Activated CD8-positive, alpha-beta T cell treated with anti-CD3 and anti-CD28 coated beads for 36 hours (primary cell): ENCODE measurements around the gene IL6. TPM values are rescaled to one million over a fixed set of nuclear protein-coding genes. Genes with fewer than 3 reads are reported as not detected.

Experiments used
- ATAC-seq: fragments of 200-7000 bp; cut with Tn5 transposase; one replicate; pipeline ENCODE4 v1.10.0; 2021; ENCODE audit warnings: mild to moderate bottlenecking, moderate library complexity
- CTCF ChIA-PET: fragments of 350-600 bp; sonication (Branson Sonifier 250); formaldehyde crosslinking; loops from one replicate; lab custom pipeline; 2021; ENCODE audit warnings: antibody characterized with exemption; lab: Charles Lee
- POLR2A ChIA-PET: fragments of 350-600 bp; sonication (Branson Sonifier 250); formaldehyde crosslinking; loops from one replicate; lab custom pipeline; 2021; ENCODE audit warnings: antibody characterized with exemption; lab: Charles Lee
- DNase-seq: peaks from one replicate; pipeline ENCODE4 v3.0.0-alpha.2; 2020
- H3K27ac Mint-ChIP-seq: one replicate; pipeline ENCODE4 v1.8.0; 2021; ENCODE audit warnings: mild to moderate bottlenecking, mixed read lengths
- H3K27me3 Mint-ChIP-seq: one replicate; pipeline ENCODE4 v1.8.0; 2021; ENCODE audit warnings: mixed read lengths
- H3K36me3 Mint-ChIP-seq: one replicate; pipeline ENCODE4 v1.8.0; 2021; ENCODE audit warnings: low read depth, mixed read lengths
- H3K4me1 Mint-ChIP-seq: one replicate; pipeline ENCODE4 v1.8.0; 2021; ENCODE audit warnings: low read depth, mixed read lengths
- H3K4me3 Mint-ChIP-seq: one replicate; pipeline ENCODE4 v1.8.0; 2021; ENCODE audit warnings: mild to moderate bottlenecking, moderate library complexity, mixed read lengths
- H3K9me3 Mint-ChIP-seq: one replicate; pipeline ENCODE4 v1.8.0; 2021; ENCODE audit warnings: mixed read lengths
- CTCF ChIP-seq: fragments of 200-600 bp; IDR thresholded peaks from one replicate; pipeline ENCODE4 v1.8.0; 2022; ENCODE audit warnings: antibody characterized with exemption, mild to moderate bottlenecking
- intact Hi-C: fragments of 100-400 bp; cut with micrococcal nuclease; formaldehyde crosslinking; loops from one replicate; pipeline ENCODE4 v1.10.0; 2022
- total RNA-seq, 2 experiments: library from RNA; stranded (reverse); gene quantifications; one replicate each; pipeline ENCODE4 v1.2.3, GENCODE V29; 2021

The IL6 gene
- total RNA-seq, 2 experiments from 2014 or later, result not detected

GRCh38 chr7:22731766-22732165 lies 4.8 kb downstream of the IL6 start:
- ChIA-PET POLR2A (no interaction called here), CTCF (interaction anchor here (13.9 kb wide), 1 partner anchor 173 kb away, joined by 392 read pairs; no protein-coding TSS in a partner anchor)
- no peak overlapping the region for H3K4me3 Mint-ChIP-seq
- TF ChIP-seq CTCF, result no peak
- no peaks in the 10 kb centered on the region for H3K36me3 Mint-ChIP-seq
- peaks cover 15% of the 10 kb centered on the region for H3K4me1 Mint-ChIP-seq
- H3K9me3 Mint-ChIP-seq, result no peaks in the 10 kb centered on the region
- ATAC-seq (no peak), DNase-seq (no peak)
- intact Hi-C loops, result no loop called here
- H3K27ac Mint-ChIP-seq, result no peak overlapping the region
- H3K27me3 Mint-ChIP-seq, result peaks cover 39% of the 10 kb centered on the region

- Mint-ChIP-seq H3K9me3 (peaks cover 4% of the 10 kb centered on the region), H3K27me3 (peaks cover 40% of the 10 kb centered on the region), H3K4me3 (no peak overlapping the region), H3K36me3 (no peaks in the 10 kb centered on the region), H3K4me1 (peaks cover 9% of the 10 kb centered on the region), H3K27ac (no peak overlapping the region)
- ChIA-PET CTCF (interaction anchor here (2.3 to 13.9 kb wide), 2 partner anchors 18 to 174 kb away, joined by 7 to 392 read pairs; no protein-coding TSS in a partner anchor), POLR2A (no interaction called here)
- ATAC-seq, result no peak
- intact Hi-C loops, result no loop called here
- DNase-seq, result no peak
- peak; percentile 15 for TF ChIP-seq CTCF
These were observed 5.6 kb downstream of the IL6 start for GRCh38 chr7:22732556-22733126.

GRCh38 chr7:22733761-22734160 lies 6.8 kb downstream of the IL6 start:
- ChIA-PET CTCF (interaction anchor here (2.3 to 13.9 kb wide), 2 partner anchors 17 to 175 kb away, joined by 7 to 392 read pairs; no protein-coding TSS in a partner anchor), POLR2A (no interaction called here)
- ATAC-seq (no peak), DNase-seq (no peak)
- Mint-ChIP-seq H3K9me3 (peaks cover 4% of the 10 kb centered on the region), H3K27ac (no peak overlapping the region), H3K4me1 (peaks cover 9% of the 10 kb centered on the region), H3K4me3 (no peak overlapping the region), H3K27me3 (peaks cover 33% of the 10 kb centered on the region), H3K36me3 (no peaks in the 10 kb centered on the region)
- no peak for TF ChIP-seq CTCF
- intact Hi-C loops, result no loop called here

- H3K27ac Mint-ChIP-seq, result no peak overlapping the region
- ChIA-PET CTCF (interaction anchor here (1.0 to 1.3 kb wide), 2 partner anchors 16 to 181 kb away, joined by 4 read pairs; partner anchors contain the start of gene IL6), POLR2A (no interaction called here)
- H3K27me3 Mint-ChIP-seq, result peaks cover 20% of the 10 kb centered on the region
- TF ChIP-seq CTCF, result no peak
- H3K4me1 Mint-ChIP-seq, result no peaks in the 10 kb centered on the region
- H3K9me3 Mint-ChIP-seq, result no peaks in the 10 kb centered on the region
- H3K36me3 Mint-ChIP-seq, result no peaks in the 10 kb centered on the region
- intact Hi-C loops, result no loop called here
- H3K4me3 Mint-ChIP-seq, result no peak overlapping the region
- ATAC-seq (no peak), DNase-seq (no peak)
These were observed 16.0 kb downstream of the IL6 start for GRCh38 chr7:22743014-22743413.

- ATAC-seq (no peak), DNase-seq (no peak)
- Mint-ChIP-seq H3K9me3 (peaks cover 1% of the 10 kb centered on the region), H3K27me3 (peaks cover 11% of the 10 kb centered on the region), H3K4me1 (no peaks in the 10 kb centered on the region), H3K36me3 (no peaks in the 10 kb centered on the region), H3K27ac (no peak overlapping the region), H3K4me3 (no peak overlapping the region)
- intact Hi-C loops, result no loop called here
- no peak for TF ChIP-seq CTCF
- POLR2A ChIA-PET, result interaction anchor here (0.7 kb wide), 1 partner anchor 10 kb away, joined by 3 read pairs; no protein-coding TSS in a partner anchor
- CTCF ChIA-PET, result interaction anchor here (1.8 kb wide), 2 partner anchors 17 to 191 kb away, joined by 3 to 7 read pairs; no protein-coding TSS in a partner anchor
These were observed 24.3 kb downstream of the IL6 start for GRCh38 chr7:22751341-22751740.
